Activated naive CD4-positive, alpha-beta T cell treated with anti-CD3 and anti-CD28 coated beads, Interleukin-2, amount 50 U/mL, for 72 hours (primary cell): ENCODE measurements around the gene ADGRG2. TPM values are rescaled to one million over a fixed set of nuclear protein-coding genes. Genes with fewer than 3 reads are reported as not detected.

Experiments
- ATAC-seq, 2 donors: fragments of 150-1000 bp; cut with Tn5 transposase; 2 replicates each; pipeline ENCODE4 v1.10.0; 2021; ENCODE audit warnings: mild to moderate bottlenecking in 2 of 2, moderate library complexity in 2 of 2
- DNase-seq, 2 donors: peaks; one replicate each; pipeline ENCODE4 v3.0.0; 2021 to 2022; ENCODE audit warnings: low spot score in 2 of 2
- H3K27ac Mint-ChIP-seq, 2 donors: one replicate each; pipeline ENCODE4 v1.8.0; 2022; ENCODE audit warnings: mild to moderate bottlenecking in 2 of 2, mixed read lengths in 2 of 2
- H3K36me3 Mint-ChIP-seq, 2 donors: one replicate each; pipeline ENCODE4 v1.8.0; 2022; ENCODE audit warnings: mixed read lengths in 2 of 2
- H3K9me3 Mint-ChIP-seq, 2 donors: one replicate each; pipeline ENCODE4 v1.8.0; 2022; ENCODE audit warnings: mixed read lengths in 2 of 2
- total RNA-seq, 2 donors: library from RNA; stranded (reverse); gene quantifications; one replicate each; pipeline ENCODE4 v1.2.3, GENCODE V29; 2022

The ADGRG2 gene, protein sequence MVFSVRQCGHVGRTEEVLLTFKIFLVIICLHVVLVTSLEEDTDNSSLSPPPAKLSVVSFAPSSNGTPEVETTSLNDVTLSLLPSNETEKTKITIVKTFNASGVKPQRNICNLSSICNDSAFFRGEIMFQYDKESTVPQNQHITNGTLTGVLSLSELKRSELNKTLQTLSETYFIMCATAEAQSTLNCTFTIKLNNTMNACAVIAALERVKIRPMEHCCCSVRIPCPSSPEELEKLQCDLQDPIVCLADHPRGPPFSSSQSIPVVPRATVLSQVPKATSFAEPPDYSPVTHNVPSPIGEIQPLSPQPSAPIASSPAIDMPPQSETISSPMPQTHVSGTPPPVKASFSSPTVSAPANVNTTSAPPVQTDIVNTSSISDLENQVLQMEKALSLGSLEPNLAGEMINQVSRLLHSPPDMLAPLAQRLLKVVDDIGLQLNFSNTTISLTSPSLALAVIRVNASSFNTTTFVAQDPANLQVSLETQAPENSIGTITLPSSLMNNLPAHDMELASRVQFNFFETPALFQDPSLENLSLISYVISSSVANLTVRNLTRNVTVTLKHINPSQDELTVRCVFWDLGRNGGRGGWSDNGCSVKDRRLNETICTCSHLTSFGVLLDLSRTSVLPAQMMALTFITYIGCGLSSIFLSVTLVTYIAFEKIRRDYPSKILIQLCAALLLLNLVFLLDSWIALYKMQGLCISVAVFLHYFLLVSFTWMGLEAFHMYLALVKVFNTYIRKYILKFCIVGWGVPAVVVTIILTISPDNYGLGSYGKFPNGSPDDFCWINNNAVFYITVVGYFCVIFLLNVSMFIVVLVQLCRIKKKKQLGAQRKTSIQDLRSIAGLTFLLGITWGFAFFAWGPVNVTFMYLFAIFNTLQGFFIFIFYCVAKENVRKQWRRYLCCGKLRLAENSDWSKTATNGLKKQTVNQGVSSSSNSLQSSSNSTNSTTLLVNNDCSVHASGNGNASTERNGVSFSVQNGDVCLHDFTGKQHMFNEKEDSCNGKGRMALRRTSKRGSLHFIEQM
- not detected for total RNA-seq

DNA sequence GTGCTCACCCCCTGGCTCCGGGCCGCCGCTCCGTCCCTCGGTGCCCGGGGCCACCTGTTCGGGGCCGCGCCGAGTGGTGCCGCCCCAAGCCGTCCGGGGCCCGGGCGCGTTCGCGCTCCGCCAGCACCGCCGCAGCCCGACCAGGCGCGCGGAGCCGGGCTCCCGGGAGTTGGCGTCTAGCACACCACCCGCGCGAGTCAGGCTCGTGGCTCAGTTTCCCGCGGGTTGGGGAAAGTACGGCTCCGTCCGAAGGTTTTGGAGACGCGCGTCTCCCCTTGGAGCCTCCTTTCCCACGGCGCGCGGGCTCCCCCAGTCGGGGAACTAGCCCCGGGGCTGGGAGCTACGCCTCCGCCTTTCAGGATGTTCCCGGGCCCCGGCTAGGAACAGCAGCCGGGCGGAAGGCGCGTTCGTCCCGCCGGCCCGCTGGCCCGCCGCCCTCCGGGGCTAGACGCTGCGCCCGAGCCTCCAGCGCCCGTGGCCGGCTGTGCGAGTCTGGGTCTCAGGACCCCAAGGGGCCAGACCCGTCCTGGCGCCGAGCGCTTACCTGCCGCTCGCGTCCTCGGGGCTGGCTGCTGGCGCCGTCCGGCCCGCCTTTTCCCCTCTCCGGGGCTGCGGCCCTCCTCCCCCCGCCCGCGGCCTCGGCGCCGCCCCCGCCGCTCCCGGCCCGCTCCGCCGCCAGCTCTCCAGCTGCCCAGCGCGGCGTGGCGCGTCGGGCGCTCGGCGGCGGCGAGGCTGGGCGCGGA lies at the start of gene ADGRG2:
Gene ADGRG2, minus strand, starts transcription at position 571 of the 743 bp plus-strand sequence. CDS start 53,634 bp downstream, outside the sequence.
- Mint-ChIP-seq H3K36me3 (no peaks in the 10 kb centered on the region), H3K9me3 (no peaks in the 10 kb centered on the region), H3K27ac (no peak within 1 kb of the TSS)
- ATAC-seq (no peak), DNase-seq (no peak)

DNA sequence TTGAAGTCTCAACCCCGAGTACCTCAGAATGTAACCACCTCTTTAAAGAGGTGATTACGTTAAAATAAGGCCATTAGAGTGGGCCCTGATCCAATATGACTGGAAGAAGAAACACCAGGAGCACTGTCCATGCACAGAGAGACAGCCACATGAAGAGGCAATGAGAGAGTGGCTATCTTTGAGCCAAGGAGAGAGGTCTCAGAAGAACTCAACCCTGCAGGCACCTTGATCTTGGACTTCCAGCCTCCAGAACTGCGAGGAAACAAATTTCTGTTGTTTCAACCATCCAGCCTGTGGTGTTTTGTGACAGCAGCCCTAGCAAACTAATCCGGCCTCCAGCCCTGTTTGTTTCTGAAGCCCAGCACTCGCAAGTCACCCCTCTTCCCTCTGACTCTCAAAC lies 46.3 kb upstream of the ADGRG2 start:
- ATAC-seq (no peak), DNase-seq (no peak)
- Mint-ChIP-seq H3K27ac (no peak overlapping the region), H3K9me3 (no peaks in the 10 kb centered on the region), H3K36me3 (no peaks in the 10 kb centered on the region)

DNA sequence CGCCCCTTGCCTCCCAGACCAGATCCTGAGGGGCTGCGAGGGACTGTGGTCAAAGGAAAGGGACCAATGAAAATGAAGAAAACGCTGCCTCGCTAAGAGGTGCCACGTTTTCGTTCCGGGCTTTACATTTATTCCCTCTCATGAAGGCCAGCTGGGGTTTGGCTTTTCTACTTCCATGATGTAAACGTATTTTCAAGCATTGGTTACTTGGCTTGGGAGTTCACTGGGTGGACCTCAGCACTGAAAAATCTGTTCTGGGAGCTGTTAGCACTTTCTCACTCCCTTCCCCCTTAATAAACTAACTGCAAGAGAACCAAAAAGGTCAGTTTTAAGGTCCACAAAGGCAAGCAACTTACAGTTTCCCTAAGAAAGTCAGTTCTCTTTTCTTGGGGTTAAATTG lies 40.6 kb upstream of the ADGRG2 start:
- DNase-seq (no peak), ATAC-seq (no peak)
- Mint-ChIP-seq H3K36me3 (no peaks in the 10 kb centered on the region), H3K9me3 (no peaks in the 10 kb centered on the region), H3K27ac (no peak overlapping the region)

DNA sequence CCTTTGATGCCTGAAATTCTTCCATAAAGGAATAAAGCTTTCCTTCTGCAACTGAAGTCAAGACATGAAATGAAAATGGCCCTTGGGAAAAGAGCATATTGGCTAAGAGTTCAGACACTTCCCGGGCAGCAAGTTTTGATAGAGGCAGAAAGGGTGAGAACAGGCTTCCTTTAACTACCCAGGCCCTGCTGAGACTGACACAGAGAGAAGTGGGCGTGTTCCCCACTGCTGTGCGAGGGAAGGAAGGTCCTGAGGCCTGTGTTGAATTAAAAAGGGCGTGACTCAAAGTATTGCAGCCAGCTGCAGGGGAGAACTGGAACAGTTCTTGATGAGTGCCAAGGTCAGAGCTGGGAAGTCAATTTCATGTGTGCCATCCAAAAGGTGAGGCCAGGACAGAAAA lies 33.9 kb upstream of the ADGRG2 start:
- DNase-seq (no peak), ATAC-seq (no peak)
- H3K27ac Mint-ChIP-seq: no peak overlapping the region
- no peaks in the 10 kb centered on the region for H3K36me3 Mint-ChIP-seq
- no peaks in the 10 kb centered on the region for H3K9me3 Mint-ChIP-seq

DNA sequence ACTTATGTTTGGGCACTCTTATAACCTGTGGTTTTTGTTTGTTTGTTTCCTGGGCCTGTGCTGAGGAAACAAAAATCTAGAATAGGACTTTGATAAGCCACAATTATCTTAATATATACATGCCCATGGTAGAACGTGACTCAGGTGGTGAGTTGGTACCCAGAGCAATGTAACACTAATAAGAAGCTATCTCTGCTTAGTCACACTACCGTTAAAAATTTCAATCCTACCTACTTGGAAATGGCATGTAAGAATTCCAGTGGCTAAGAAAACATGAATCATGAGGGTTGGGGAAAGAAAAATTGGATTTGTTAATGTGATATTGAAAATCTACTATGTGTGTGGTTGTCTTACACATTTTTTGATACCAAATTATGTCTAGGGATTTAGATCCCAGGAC lies 30.5 kb upstream of the ADGRG2 start:
- Mint-ChIP-seq H3K9me3 (no peaks in the 10 kb centered on the region), H3K27ac (no peak overlapping the region), H3K36me3 (no peaks in the 10 kb centered on the region)
- no peak for DNase-seq
- no peak for ATAC-seq

DNA sequence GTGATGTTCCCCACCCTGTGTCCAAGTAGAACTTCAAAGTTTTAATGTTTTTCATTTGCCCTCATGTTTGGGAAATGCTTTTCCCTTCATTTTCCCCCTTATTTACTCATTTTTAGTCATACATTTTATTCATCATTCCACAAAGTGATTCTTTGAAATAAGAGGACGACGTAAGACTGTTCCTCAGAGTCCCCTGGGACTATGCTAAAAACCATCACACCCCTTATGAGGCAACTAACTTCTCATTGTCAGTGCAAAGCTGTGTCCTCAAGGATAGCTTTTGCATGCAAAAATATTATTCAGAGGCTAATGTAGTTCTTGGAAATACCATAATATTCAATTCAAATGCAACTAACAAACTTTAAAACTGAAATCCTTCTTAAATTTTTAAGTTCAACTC lies 14.8 kb upstream of the ADGRG2 start:
- ATAC-seq (no peak), DNase-seq (no peak)
- H3K9me3 Mint-ChIP-seq: no peaks in the 10 kb centered on the region
- no peaks in the 10 kb centered on the region for H3K36me3 Mint-ChIP-seq
- H3K27ac Mint-ChIP-seq: no peak overlapping the region

DNA sequence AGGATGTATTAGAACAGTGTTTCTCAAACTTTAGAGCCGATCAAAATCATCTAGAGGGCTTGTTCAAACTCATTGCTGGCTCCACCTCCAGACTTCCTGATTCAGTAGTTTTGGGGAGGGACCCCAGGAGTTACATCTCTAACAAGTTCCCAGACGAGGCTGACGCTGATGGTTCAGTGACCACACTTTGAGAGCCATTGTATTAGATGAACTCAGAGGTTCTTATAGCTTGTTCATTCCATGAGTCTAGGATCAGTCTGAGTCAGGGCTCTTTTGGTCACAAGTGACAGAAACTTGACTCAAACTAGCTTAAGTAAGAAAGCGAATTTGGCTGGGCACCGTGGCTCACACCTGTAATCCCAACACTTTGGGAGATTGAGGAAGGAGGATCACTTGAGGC lies 11.5 kb upstream of the ADGRG2 start:
- ATAC-seq: peak in 1 of 2 donors; percentile 13
- no peak for DNase-seq
- H3K9me3 Mint-ChIP-seq: no peaks in the 10 kb centered on the region
- no peak overlapping the region for H3K27ac Mint-ChIP-seq
- H3K36me3 Mint-ChIP-seq: no peaks in the 10 kb centered on the region

DNA sequence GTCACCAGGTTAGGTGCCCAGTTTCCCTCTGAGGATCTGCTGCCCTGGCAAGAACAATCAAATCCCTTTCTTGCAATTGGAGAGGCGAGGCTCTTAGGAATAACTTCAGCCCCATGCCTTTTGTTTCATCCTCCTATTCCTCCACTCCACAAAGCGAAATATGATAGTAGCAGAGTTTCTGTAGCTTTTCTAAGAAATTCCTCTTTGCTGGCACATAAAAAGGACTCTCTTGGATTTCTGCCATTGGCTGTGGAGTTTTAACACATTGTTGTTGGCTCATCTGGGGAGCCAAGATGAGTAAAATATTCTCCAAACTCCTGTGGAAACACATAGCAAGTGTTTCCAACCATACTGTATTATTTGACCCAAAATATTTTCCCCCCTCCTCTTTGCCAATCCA lies 11.0 kb upstream of the ADGRG2 start:
- H3K27ac Mint-ChIP-seq: no peak overlapping the region
- no peaks in the 10 kb centered on the region for H3K9me3 Mint-ChIP-seq
- ATAC-seq (no peak), DNase-seq (no peak)
- H3K36me3 Mint-ChIP-seq: no peaks in the 10 kb centered on the region

DNA sequence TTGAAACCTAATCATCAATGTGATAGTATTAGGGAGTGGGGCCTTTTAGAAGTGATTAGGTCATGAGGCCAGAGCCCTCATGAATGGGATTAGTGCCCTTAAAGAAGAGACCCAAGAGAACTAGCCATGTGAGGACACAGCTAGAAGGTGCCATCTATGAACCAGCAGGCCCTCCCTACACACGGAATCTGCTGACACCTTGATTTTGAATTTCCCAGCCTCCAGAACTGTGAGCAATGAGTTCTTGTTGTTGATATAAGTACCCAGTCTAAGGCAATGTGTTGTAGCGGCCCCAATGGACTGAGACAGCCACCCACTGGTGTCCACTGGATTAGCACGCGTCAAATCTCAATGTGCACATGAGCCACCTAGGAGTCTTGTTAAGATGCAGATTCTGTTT lies 8.4 kb upstream of the ADGRG2 start:
- ATAC-seq (no peak), DNase-seq (no peak)
- H3K9me3 Mint-ChIP-seq: no peaks in the 10 kb centered on the region
- no peak overlapping the region for H3K27ac Mint-ChIP-seq
- H3K36me3 Mint-ChIP-seq: no peaks in the 10 kb centered on the region

DNA sequence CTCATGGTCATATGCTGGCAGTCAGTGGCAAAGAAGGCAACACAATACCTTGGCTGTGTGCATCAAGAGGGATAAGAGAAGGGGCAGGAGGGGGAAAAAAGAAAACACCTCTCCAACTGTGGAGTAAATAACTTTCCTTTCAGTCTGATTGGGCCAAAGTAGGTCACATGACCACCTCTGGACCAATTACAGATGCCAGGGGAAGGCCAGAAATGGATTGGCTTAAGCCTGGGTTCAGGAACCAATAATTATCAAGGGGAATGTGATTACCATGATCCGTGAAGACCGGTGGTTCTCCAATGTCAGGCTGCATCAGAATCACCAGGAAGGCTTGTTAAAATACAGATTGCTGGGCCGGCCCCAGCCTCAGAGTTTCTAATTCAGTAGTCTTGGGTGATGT lies 7.4 kb upstream of the ADGRG2 start:
- Mint-ChIP-seq H3K27ac (no peak overlapping the region), H3K36me3 (no peaks in the 10 kb centered on the region), H3K9me3 (no peaks in the 10 kb centered on the region)
- no peak for DNase-seq
- no peak for ATAC-seq

DNA sequence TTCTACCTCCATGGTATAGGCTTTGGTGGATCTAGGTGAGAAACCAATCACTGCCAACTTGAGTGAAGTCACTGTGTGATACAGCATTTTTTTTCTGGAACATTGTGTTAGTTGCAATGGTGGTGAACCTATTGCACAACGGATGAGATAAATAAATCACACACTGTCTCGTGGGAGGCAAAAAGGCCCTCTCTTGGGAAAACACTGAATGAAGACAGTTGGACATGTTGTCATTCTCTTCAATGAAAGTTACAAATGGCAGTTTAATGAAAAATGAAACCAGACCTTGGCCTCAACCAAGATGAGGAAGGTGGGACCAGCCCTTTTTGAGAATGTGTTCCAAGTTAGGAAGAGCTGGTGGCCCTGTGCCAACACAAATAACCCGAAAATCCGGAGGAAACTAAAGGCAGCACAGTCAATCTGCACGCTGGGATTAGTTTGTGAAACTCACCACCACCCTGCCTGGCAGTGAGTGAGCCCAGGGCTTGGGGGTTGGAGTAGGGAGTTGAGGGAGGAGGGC lies 5.4 kb upstream of the ADGRG2 start:
- no peak for DNase-seq
- no peak overlapping the region for H3K27ac Mint-ChIP-seq
- no peaks in the 10 kb centered on the region for H3K9me3 Mint-ChIP-seq
- no peak for ATAC-seq
- no peaks in the 10 kb centered on the region for H3K36me3 Mint-ChIP-seq

DNA sequence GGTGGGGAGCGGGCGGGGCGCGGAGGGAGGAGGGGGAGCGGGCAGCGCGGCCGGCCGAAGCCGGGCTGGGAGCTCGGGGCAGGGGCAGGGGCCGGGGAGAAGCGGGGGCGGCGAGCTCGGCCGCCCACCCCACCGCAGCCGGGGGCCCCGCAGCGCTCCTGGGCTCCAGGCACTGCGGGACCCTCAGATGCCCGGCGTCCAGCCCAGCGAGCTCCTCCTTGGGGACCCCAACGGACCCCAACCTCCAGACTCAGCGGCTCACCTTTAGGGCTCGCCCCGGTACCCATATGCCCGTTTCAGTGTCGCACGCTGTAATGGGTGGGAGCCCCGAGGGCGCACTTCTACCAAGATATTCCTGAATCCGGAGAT lies 357 bp upstream of the ADGRG2 start:
- Mint-ChIP-seq H3K9me3 (no peaks in the 10 kb centered on the region), H3K36me3 (no peaks in the 10 kb centered on the region), H3K27ac (no peak overlapping the region)
- DNase-seq: no peak
- ATAC-seq: no peak

DNA sequence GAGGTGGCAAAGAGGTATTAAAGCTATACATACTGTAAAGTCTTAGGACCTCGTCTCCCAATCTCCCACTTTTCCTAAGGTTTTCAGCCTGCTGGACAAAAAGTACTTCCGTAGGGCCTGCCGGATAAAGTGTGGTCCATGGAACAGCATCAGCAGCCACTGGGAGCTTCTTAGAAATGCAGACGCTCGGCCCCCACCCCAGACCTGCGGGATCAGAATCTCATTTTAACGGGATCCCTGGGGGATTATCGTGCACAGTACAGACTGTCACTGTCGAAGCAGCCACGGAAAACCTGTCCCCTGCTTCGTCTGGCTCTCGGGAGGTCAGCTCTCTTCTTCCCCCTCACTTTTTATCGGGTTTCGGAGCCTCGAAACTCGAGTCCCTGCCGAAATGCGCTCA lies 802 bp downstream of the ADGRG2 start:
- ATAC-seq: no peak
- H3K36me3 Mint-ChIP-seq: no peaks in the 10 kb centered on the region
- no peak for DNase-seq
- no peak overlapping the region for H3K27ac Mint-ChIP-seq
- no peaks in the 10 kb centered on the region for H3K9me3 Mint-ChIP-seq

DNA sequence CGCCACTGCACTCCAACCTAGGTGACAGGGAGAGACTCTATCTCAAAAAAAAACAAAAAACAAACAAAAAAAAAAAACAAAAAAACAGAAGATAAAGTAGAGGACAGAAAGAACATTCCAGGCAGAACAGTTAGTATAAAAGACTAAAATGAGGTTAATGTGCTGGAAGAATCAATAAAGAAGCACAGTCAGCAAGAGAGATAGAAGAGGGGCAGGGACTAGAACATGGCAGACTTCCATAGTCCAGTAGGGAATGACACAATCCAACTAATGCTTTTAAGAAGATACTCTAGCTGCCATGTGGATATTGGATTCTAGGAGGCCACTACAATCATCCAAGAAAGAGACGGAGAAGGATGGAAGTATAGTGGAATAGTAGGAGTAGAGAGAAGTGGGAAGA lies 11.6 kb downstream of the ADGRG2 start:
- DNase-seq: no peak
- no peaks in the 10 kb centered on the region for H3K36me3 Mint-ChIP-seq
- H3K27ac Mint-ChIP-seq: no peak overlapping the region
- ATAC-seq: no peak
- no peaks in the 10 kb centered on the region for H3K9me3 Mint-ChIP-seq

DNA sequence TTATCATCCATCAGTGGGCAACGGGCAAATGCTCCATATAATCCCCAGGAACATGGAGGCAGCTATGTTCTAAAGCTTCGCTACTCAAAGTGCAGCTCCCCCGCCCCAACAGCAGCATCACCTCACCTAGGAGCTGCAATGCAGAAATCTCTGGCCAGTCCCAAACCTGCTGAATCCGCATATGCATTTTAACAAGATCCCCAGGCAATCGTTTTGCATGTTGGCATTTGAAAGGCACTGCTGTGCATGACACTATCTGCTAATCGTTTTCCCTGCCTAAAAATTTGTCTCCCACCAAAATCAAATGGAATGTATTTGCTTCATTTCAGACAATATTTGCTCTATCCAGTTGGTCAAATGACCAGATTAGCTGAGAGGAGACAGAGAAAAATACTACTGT lies 15.2 kb downstream of the ADGRG2 start:
- DNase-seq (no peak), ATAC-seq (no peak)
- Mint-ChIP-seq H3K9me3 (no peaks in the 10 kb centered on the region), H3K27ac (no peak overlapping the region), H3K36me3 (no peaks in the 10 kb centered on the region)

DNA sequence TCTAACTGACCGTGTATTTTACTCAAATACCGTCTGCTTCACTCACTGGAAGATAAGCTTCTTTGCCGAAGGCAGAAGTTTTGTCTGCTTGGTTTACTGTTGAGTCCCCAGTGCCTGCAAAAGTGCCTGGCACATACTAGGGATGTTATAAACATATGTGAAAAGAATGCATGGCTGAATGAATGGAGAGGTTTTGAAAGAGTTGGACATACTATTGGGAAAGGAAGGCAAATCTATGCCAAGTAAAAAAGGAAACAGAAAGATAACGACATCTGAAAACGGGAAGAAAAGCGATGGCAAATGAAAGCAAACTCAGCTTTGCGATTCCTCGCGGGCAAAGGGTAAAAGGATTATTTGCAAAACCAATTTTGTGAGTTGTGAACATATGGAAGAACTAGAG lies 21.7 kb downstream of the ADGRG2 start:
- no peak for DNase-seq
- no peak overlapping the region for H3K27ac Mint-ChIP-seq
- H3K9me3 Mint-ChIP-seq: no peaks in the 10 kb centered on the region
- H3K36me3 Mint-ChIP-seq: no peaks in the 10 kb centered on the region
- no peak for ATAC-seq
